ENCODE data around the gene TMEM198.

TMEM198 gene

GRCh38 chr2:219565130-219566080, 21.6 kb downstream of the TMEM198 start:
- DNase-seq = no peak

- no peak for DNase-seq
Measured at GRCh38 chr2:219566640-219567039, 22.8 kb downstream of the TMEM198 start.

GRCh38 chr2:219567131-219567530, 23.3 kb downstream of the TMEM198 start:
- no peak for DNase-seq

- DNase-seq = no peak
Measured at GRCh38 chr2:219567791-219568361, 24.0 kb downstream of the TMEM198 start.

GRCh38 chr2:219569041-219569440, 25.2 kb downstream of the TMEM198 start:
- no peak for DNase-seq

GRCh38 chr2:219569635-219570034, 25.8 kb downstream of the TMEM198 start:
- no peak for DNase-seq

GRCh38 chr2:219570194-219570923, 26.5 kb downstream of the TMEM198 start:
- DNase-seq = no peak

GRCh38 chr2:219570924-219571310, 27.1 kb downstream of the TMEM198 start:
- no peak for DNase-seq

GRCh38 chr2:219571311-219572236, 27.7 kb downstream of the TMEM198 start, which contains the start of gene OBSL1:
TSS of gene OBSL1 (minus strand) at chr2:219571539. CDS start at chr2:219571232, 307 bp downstream.
- peak; percentile 68 for DNase-seq

GRCh38 chr2:219572237-219573001, 28.6 kb downstream of the TMEM198 start, which contains the start of gene INHA:
TSS of gene INHA (plus strand) at chr2:219572310. CDS start at chr2:219572375, 65 bp downstream.
- DNase-seq = no peak

- peak; percentile 46 for DNase-seq
Measured at GRCh38 chr2:219573166-219573565, 29.3 kb downstream of the TMEM198 start.

GRCh38 chr2:219574484-219575311, 30.9 kb downstream of the TMEM198 start:
- no peak for DNase-seq

- DNase-seq = no peak
Measured at GRCh38 chr2:219575566-219576504, 32.0 kb downstream of the TMEM198 start.

- DNase-seq = peak; percentile 92
Measured at GRCh38 chr2:219576505-219577388, 32.9 kb downstream of the TMEM198 start.

- no peak for DNase-seq
Measured at GRCh38 chr2:219578811-219579613, 35.2 kb downstream of the TMEM198 start.

- DNase-seq = no peak
Measured at GRCh38 chr2:219581346-219581745, 37.5 kb downstream of the TMEM198 start.

GRCh38 chr2:219591091-219591490, 47.3 kb downstream of the TMEM198 start:
- DNase-seq = no peak
